DND-41 (cell line): Measurements from ENCODE around the gene APBA3.

Experiments
- ATAC-seq: fragments of 200-7000 bp; cut with Tn5 transposase; 3 replicates; pipeline ENCODE4 v1.9.1; 2021; ENCODE audit warnings: low read depth; ENCODE audit not compliant: insufficient read depth
- DNase-seq: peaks from one replicate; pipeline ENCODE4 v3.0.0-alpha.2; 2020
- H2AFZ ChIP-seq: 2 replicates; pipeline ENCODE4 v1.6.0; 2012; ENCODE audit warnings: low read depth, low read length
- H3K27ac ChIP-seq: 2 replicates; pipeline ENCODE4 v1.5.1; 2012; ENCODE audit warnings: low read length, inconsistent platforms
- H3K27me3 ChIP-seq: fragments of 200-600 bp; sonication (generic); 2 replicates; pipeline ENCODE4 v1.6.0; 2012; ENCODE audit warnings: low read length, mild to moderate bottlenecking, inconsistent platforms; ENCODE audit not compliant: insufficient read depth, poor library complexity
- H3K36me3 ChIP-seq: 2 replicates; pipeline ENCODE4 v1.5.1; 2012; ENCODE audit warnings: low read length, inconsistent platforms; ENCODE audit not compliant: insufficient read depth
- H3K4me1 ChIP-seq: 2 replicates; pipeline ENCODE4 v1.5.1; 2012; ENCODE audit warnings: mild to moderate bottlenecking, low read length; ENCODE audit not compliant: insufficient read depth
- H3K4me2 ChIP-seq: 2 replicates; pipeline ENCODE4 v1.6.0; 2012; ENCODE audit warnings: mild to moderate bottlenecking, moderate library complexity, low read length, inconsistent platforms; ENCODE audit not compliant: insufficient read depth
- H3K4me3 ChIP-seq, 2 experiments: fragments of 200-600 bp in 1 of 2; shearing (Covaris generic) in 1 of 2; 2 replicates each; pipeline ENCODE4 v1.5.1; 2012 to 2016; ENCODE audit warnings: inconsistent platforms in 2 of 2, low read length in 2 of 2, mild to moderate bottlenecking in 2 of 2, low read depth in 1 of 2, moderate library complexity in 1 of 2
- H3K79me2 ChIP-seq: 2 replicates; pipeline ENCODE4 v1.6.0; 2012; ENCODE audit warnings: low read length, inconsistent platforms; ENCODE audit not compliant: insufficient read depth
- H3K9ac ChIP-seq: 2 replicates; pipeline ENCODE4 v1.6.0; 2012; ENCODE audit warnings: low read depth, mild to moderate bottlenecking, inconsistent platforms, low read length, moderate library complexity
- H3K9me3 ChIP-seq: 2 replicates; pipeline ENCODE4 v1.5.1; 2012; ENCODE audit warnings: low read length, moderate library complexity, mild to moderate bottlenecking, inconsistent platforms; ENCODE audit not compliant: insufficient read depth, severe bottlenecking
- H4K20me1 ChIP-seq: 2 replicates; pipeline ENCODE4 v1.6.0; 2012; ENCODE audit warnings: low read length; ENCODE audit not compliant: insufficient read depth
- EZH2 ChIP-seq: IDR thresholded peaks from 3 replicates; pipeline ENCODE4 v1.6.1; 2012; ENCODE audit warnings: borderline replicate concordance, low read depth, mild to moderate bottlenecking, moderate library complexity, low read length, inconsistent platforms; ENCODE audit not compliant: severe bottlenecking
- TF ChIP-seq, protein P1 (sequence below): IDR thresholded peaks from 2 replicates; pipeline ENCODE4 v1.5.1; 2012; ENCODE audit warnings: borderline replicate concordance, low read length, moderate library complexity, mild to moderate bottlenecking; ENCODE audit not compliant: poor library complexity, severe bottlenecking; ENCODE audit errors: extremely low read depth

APBA3 gene

DNA sequence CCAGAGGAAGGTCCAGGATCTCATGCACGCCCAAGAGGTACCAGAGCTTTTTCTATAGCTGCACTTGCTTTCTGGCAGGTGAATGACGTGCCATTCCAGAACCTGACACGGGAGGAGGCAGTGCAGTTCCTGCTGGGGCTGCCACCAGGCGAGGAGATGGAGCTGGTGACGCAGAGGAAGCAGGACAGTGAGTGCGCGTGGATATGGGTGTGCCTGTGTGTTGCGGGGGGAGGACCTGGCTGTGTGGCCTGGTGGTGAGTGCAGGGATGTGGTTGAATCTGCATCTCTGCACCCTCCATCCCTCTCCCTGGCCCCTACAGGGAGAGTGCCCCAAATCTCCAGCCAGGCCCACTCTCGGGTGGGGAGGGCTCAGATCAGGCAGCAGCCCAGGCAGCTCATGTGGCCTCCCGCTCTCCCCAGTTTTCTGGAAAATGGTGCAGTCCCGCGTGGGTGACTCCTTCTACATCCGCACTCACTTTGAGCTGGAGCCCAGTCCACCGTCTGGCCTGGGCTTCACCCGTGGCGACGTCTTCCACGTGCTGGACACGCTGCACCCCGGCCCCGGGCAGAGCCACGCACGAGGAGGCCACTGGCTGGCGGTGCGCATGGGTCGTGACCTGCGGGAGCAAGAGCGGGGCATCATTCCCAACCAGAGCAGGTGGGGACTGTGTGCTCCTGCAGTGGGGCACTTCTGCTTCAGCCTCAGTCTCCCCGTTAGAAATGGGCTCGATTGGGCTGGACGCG, 22.8 kb downstream of the APBA3 start:
- Histone ChIP-seq H3K36me3 (no peaks in the 10 kb centered on the region), H3K79me2 (no peaks in the 10 kb centered on the region), H3K4me2 (no peak overlapping the region), H3K4me1 (no peaks in the 10 kb centered on the region), H3K27ac (no peak overlapping the region), H3K4me3 (no peak overlapping the region), H3K27me3 (no peaks in the 10 kb centered on the region), H3K9ac (no peak overlapping the region), H2AFZ (no peak overlapping the region), H4K20me1 (no peaks in the 10 kb centered on the region), H3K9me3 (no peaks in the 10 kb centered on the region)
- no peak for DNase-seq
- ATAC-seq = no peak
- no peak for TF ChIP-seq EZH2
- TF ChIP-seq, protein P1, sequence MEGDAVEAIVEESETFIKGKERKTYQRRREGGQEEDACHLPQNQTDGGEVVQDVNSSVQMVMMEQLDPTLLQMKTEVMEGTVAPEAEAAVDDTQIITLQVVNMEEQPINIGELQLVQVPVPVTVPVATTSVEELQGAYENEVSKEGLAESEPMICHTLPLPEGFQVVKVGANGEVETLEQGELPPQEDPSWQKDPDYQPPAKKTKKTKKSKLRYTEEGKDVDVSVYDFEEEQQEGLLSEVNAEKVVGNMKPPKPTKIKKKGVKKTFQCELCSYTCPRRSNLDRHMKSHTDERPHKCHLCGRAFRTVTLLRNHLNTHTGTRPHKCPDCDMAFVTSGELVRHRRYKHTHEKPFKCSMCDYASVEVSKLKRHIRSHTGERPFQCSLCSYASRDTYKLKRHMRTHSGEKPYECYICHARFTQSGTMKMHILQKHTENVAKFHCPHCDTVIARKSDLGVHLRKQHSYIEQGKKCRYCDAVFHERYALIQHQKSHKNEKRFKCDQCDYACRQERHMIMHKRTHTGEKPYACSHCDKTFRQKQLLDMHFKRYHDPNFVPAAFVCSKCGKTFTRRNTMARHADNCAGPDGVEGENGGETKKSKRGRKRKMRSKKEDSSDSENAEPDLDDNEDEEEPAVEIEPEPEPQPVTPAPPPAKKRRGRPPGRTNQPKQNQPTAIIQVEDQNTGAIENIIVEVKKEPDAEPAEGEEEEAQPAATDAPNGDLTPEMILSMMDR = no peak

DNA sequence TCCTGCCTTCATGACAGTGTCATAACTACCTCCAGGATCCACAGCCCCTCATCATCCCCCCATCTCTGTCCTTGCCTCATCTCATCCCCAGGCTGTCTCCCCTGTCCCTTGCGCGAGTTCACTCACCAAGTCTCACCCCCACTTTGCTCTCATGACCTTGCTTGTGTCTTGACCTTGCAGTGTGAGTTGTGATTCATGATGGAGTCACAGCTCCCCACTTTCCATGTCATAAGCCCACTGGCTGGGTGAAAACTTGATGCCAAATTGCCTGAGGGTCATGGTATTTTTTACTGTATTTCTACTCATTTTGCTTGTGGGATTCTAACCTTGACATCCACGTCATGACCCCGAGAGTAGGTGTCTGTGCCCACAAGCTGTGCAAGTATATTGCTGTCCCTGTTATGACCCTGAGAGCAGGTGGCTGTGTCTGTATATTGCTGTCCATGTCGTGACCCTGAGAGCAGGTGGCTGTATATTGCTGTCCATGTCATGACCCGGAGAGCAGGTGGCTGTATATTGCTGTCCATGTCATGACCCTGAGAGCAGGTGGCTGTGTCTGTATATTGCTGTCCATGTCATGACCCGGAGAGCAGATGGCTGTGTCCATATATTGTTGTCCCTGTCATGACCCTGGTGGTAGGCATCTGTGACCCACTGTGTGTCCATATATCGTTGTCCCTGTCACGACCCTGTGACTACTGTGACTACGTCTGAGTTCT, 23.8 kb downstream of the APBA3 start:
- Histone ChIP-seq H3K36me3 (no peaks in the 10 kb centered on the region), H3K79me2 (no peaks in the 10 kb centered on the region)

DNA sequence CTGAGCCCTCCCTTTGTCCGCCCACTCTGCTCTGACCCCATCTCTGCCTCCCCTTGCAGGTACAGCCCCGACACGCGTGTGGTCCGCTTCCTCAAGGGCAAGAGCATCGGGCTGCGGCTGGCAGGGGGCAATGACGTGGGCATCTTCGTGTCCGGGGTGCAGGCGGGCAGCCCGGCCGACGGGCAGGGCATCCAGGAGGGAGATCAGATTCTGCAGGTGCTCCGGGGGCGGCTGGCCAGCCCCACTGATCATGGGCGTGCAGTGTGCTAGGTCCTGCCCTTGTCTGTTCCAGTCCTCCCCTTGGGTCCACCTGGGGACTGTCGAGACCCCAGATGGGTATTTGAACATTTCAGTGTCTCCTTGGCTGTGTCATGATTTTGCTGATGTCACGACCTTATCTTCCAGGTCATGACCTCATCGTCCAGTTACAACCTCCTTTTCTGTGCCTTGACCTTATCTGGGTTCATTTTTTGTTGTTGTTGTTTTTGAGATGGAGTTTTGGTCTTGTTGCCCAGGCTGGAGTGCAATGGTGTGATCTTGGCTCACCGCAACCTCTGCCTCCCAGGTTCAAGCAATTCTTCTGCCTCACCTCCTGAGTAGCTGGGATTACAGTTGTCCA, 25.3 kb downstream of the APBA3 start:
- H3K9me3 ChIP-seq = no peaks in the 10 kb centered on the region
- no peak overlapping the region for H2AFZ ChIP-seq
- H3K27me3 ChIP-seq = no peaks in the 10 kb centered on the region
- no peak for ATAC-seq
- H3K4me1 ChIP-seq = no peaks in the 10 kb centered on the region
- H3K4me2 ChIP-seq = no peak overlapping the region
- DNase-seq = no peak
- H4K20me1 ChIP-seq = no peaks in the 10 kb centered on the region
- no peak overlapping the region for H3K9ac ChIP-seq
- H3K27ac ChIP-seq = no peak overlapping the region
- H3K79me2 ChIP-seq = no peaks in the 10 kb centered on the region
- H3K4me3 ChIP-seq = no peak overlapping the region
- H3K36me3 ChIP-seq = no peaks in the 10 kb centered on the region
- no peak for TF ChIP-seq EZH2
- TF ChIP-seq, protein P1 = no peak

More for the DNA sequence above, 23.8 kb downstream of the APBA3 start:
- Histone ChIP-seq H4K20me1 (no peaks in the 10 kb centered on the region), H3K9me3 (no peaks in the 10 kb centered on the region), H3K4me3 (no peak overlapping the region), H3K4me2 (no peak overlapping the region), H3K27me3 (no peaks in the 10 kb centered on the region), H2AFZ (no peak overlapping the region), H3K4me1 (no peaks in the 10 kb centered on the region), H3K9ac (no peak overlapping the region), H3K27ac (no peak overlapping the region)
- DNase-seq (no peak), ATAC-seq (no peak)
- TF ChIP-seq EZH2 = no peak
- TF ChIP-seq, protein P1 = no peak
